ENCODE data around the gene SOX8.

SOX8 gene

GRCh38 chr16:1028524-1029258 is 47.1 kb downstream of the SOX8 start:
- no peak for DNase-seq

GRCh38 chr16:1029259-1029545 is 47.6 kb downstream of the SOX8 start:
- DNase-seq, result no peak

- DNase-seq, result no peak
Observed at GRCh38 chr16:1030473-1030901, 48.9 kb downstream of the SOX8 start.

GRCh38 chr16:1031666-1032065 is 50.1 kb downstream of the SOX8 start:
- no peak for DNase-seq

GRCh38 chr16:1032607-1033006 is 51.0 kb downstream of the SOX8 start:
- no peak for DNase-seq

GRCh38 chr16:1033128-1033679 is 51.6 kb downstream of the SOX8 start:
- no peak for DNase-seq

- DNase-seq, result no peak
Observed at GRCh38 chr16:1034230-1035065, 52.9 kb downstream of the SOX8 start.

GRCh38 chr16:1035066-1035415 is 53.5 kb downstream of the SOX8 start:
- no peak for DNase-seq

- DNase-seq, result no peak
Observed at GRCh38 chr16:1036166-1036565, 54.6 kb downstream of the SOX8 start.

Measured in hematopoietic multipotent progenitor cell treated with erythropoietin and hydrocortisone succinate and interleukin-3 and kit ligand, for 8 days (in vitro differentiated cells).